HepG2 (cell line): Measurements from ENCODE around the gene ROM1. TPM values are rescaled to one million over a fixed set of nuclear protein-coding genes. Genes with fewer than 3 reads are reported as not detected.

ENCODE experiments used
- BCL6 ChIP-seq: IDR thresholded peaks from 2 replicates; pipeline ENCODE4 v1.6.1; 2016; ENCODE audit warnings: missing genetic modification reagents, missing compliant biosample characterization
- GTF3A ChIP-seq: sonication (generic); formaldehyde crosslinking; conservative IDR thresholded peaks from 2 replicates; pipeline ENCODE4 v1.4.0; 2020; ENCODE audit warnings: mild to moderate bottlenecking, missing genetic modification reagents
- KDM4B ChIP-seq: sonication (generic); formaldehyde crosslinking; IDR thresholded peaks from 2 replicates; pipeline ENCODE4 v1.4.0; 2020; ENCODE audit warnings: missing genetic modification reagents
- KDM5A ChIP-seq: fragments of 200-600 bp; sonication (generic); IDR thresholded peaks from 2 replicates; pipeline ENCODE4 v1.7.0; 2018; ENCODE audit warnings: antibody characterized with exemption, mild to moderate bottlenecking, low read length, borderline replicate concordance
- KLF13 ChIP-seq: sonication (generic); formaldehyde crosslinking; IDR thresholded peaks from 2 replicates; pipeline ENCODE4 v1.4.0; 2020; ENCODE audit warnings: mild to moderate bottlenecking, missing genetic modification reagents
- MAZ ChIP-seq, 2 experiments: sonication (generic) in 1 of 2; formaldehyde crosslinking in 1 of 2; IDR thresholded peaks; 2 replicates each; pipeline versions ENCODE4 v1.5.0 to v1.6.1; 2012 to 2020; ENCODE audit warnings: low read depth in 2 of 2, mild to moderate bottlenecking in 2 of 2, borderline replicate concordance in 1 of 2, improper control_type of control experiment in 1 of 2, low read length in 1 of 2, missing genetic modification reagents in 1 of 2, moderate library complexity in 1 of 2
- MEF2D ChIP-seq: sonication (generic); formaldehyde crosslinking; IDR thresholded peaks from 2 replicates; pipeline ENCODE4 v1.5.1; 2020; ENCODE audit warnings: mild to moderate bottlenecking, missing genetic modification reagents
- RBM39 ChIP-seq: fragments of 200-400 bp; formaldehyde crosslinking; IDR thresholded peaks from one replicate; pipeline ENCODE4 v1.6.1; 2018; ENCODE audit warnings: antibody characterized with exemption, mild to moderate bottlenecking, low read depth, low read length; ENCODE audit not compliant: poor library complexity, severe bottlenecking
- SMARCE1 ChIP-seq: fragments of 450-650 bp; IDR thresholded peaks from 2 replicates; pipeline ENCODE4 v1.6.1; 2017; ENCODE audit warnings: borderline replicate concordance
- U2AF1 ChIP-seq: fragments of 200-400 bp; formaldehyde crosslinking; optimal IDR thresholded peaks from 2 replicates; pipeline ENCODE3; 2017; ENCODE audit warnings: mild to moderate bottlenecking, low read depth, low read length
- ZFP62 ChIP-seq: sonication (generic); formaldehyde crosslinking; IDR thresholded peaks from 2 replicates; pipeline ENCODE4 v1.4.0; 2020; ENCODE audit warnings: missing genetic modification reagents
- ZNF24 ChIP-seq: fragments of 450-650 bp; IDR thresholded peaks from 2 replicates; pipeline ENCODE4 v1.6.1; 2017; ENCODE audit warnings: antibody characterized with exemption, mild to moderate bottlenecking
- ZNF335 ChIP-seq: sonication (generic); formaldehyde crosslinking; IDR thresholded peaks from 2 replicates; pipeline ENCODE4 v1.4.0; 2020; ENCODE audit warnings: missing genetic modification reagents
- ZNF354B ChIP-seq: sonication (generic); formaldehyde crosslinking; IDR thresholded peaks from 2 replicates; pipeline ENCODE4 v1.8.0; 2022; ENCODE audit warnings: mild to moderate bottlenecking, missing genetic modification reagents
- ZNF367 ChIP-seq: sonication (generic); formaldehyde crosslinking; IDR thresholded peaks from 2 replicates; pipeline ENCODE4 v1.4.0; 2020; ENCODE audit warnings: missing genetic modification reagents, borderline replicate concordance
- ZNF782 ChIP-seq: sonication (generic); formaldehyde crosslinking; IDR thresholded peaks from 2 replicates; pipeline ENCODE4 v1.4.0; 2020; ENCODE audit warnings: missing genetic modification reagents, mild to moderate bottlenecking, borderline replicate concordance
- polyA plus RNA-seq, 8 experiments: library from polyadenylated mRNA; depleted of rRNA in 3 of 8; stranded (reverse) in 7 of 8; unstranded in 1 of 8; fragments of >200 nt; fragmentation: Illumina TruSeq in 4 of 8; extraction: Trizol in 4 of 8; gene quantifications; 2 replicates each; pipeline versions ENCODE4 v1.2.1 to v1.2.3, GENCODE V29; 2011 to 2016; ENCODE audit warnings: low read depth in 4 of 8, missing spikeins in 1 of 8, mixed read lengths in 1 of 8; ENCODE audit not compliant: insufficient read depth in 1 of 8
- total RNA-seq, 5 experiments: library from RNA; depleted of rRNA; stranded (reverse); fragments of >200 nt; fragmentation: Illumina TruSeq; extraction: Trizol; gene quantifications; 2 replicates each; pipeline ENCODE4 v1.2.3, GENCODE V29; 2016; ENCODE audit warnings: low read depth in 1 of 5
- TF ChIP-seq, protein P1 (sequence below), 2 experiments: sonication (generic) in 1 of 2; formaldehyde crosslinking in 1 of 2; IDR thresholded peaks; 2 replicates each; pipeline versions ENCODE4 v1.4.0 to v1.6.1; 2018 to 2020; ENCODE audit warnings: missing genetic modification reagents in 2 of 2, borderline replicate concordance in 1 of 2, low read depth in 1 of 2, mild to moderate bottlenecking in 1 of 2, missing biosample characterization in 1 of 2
- TF ChIP-seq, protein P2 (sequence below), 2 experiments: sonication (generic) in 1 of 2; formaldehyde crosslinking in 1 of 2; IDR thresholded peaks; 2 replicates each; pipeline versions ENCODE4 v1.4.0 to v1.6.1; 2016 to 2020; ENCODE audit warnings: borderline replicate concordance in 1 of 2, low read depth in 1 of 2, mild to moderate bottlenecking in 1 of 2, missing genetic modification reagents in 1 of 2
- TF ChIP-seq, protein P3 (sequence below): sonication (generic); formaldehyde crosslinking; conservative IDR thresholded peaks from 2 replicates; pipeline ENCODE4 v1.4.0; 2020; ENCODE audit warnings: missing genetic modification reagents

Gene ROM1
- total and polyA plus RNA-seq, 2 of the 13 experiments (the other 11 are each of a cell fraction or from before 2014, with no cell fraction given): 1.2 to 2.4 TPM

DNA sequence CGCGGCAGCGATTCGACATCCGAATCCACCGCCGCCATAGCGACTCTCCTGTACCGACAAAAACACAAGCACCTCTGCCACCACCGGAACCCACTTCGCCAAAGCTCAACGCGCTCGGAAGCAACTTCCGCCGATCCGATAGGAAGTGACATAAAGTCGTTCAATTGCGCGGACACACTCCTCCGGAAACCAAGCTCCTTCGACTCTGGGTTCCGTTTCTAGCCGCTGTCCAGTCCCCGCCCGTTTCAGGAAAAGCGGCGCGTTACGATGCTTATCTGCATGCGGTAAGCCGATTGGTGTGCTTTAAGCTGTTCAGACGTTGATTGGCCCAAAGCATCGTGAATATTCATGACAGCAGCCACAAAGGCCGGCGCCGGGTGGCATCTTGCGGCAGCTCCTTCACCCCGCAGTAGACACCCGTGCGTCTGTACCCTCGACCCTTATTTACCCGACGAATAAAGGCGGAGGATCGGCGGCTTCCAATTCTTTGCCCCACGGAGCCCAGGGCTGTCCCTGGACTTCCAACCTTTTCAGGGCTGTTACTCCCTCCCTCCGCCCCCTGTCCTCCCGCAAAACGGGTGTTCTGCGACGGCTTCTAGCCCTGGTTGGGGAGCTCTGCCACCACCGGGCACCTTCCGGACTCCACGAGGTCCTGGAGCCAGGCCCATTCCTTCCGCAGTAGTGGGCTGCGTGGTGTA is 21.5 kb upstream of the ROM1 start, which contains the start of gene TUT1 (continued):
- peak; percentile 86; the same call in 1 of the 2 replicates for TF ChIP-seq KDM4B (CRISPR knock-in tag)
- TF ChIP-seq MAZ (IDR thresholded peaks at IDR 0.05; ENCODE audit: borderline replicate concordance, low read depth, low read length): peak; percentile 74; the same call in 1 of the 2 replicates
- TF ChIP-seq MAZ (CRISPR knock-in tag; IDR thresholded peaks at IDR 0.05; ENCODE audit: low read depth): peak; percentile 87
- TF ChIP-seq ZFP62 (CRISPR knock-in tag): no peak
- TF ChIP-seq BCL6 (CRISPR knock-in tag): peak; percentile 55; the same call in 1 of the 2 replicates
- peak; percentile 58; the same call in 1 of the 2 replicates for TF ChIP-seq ZNF24
- peak; percentile 72 for TF ChIP-seq RBM39
- TF ChIP-seq, protein P1, sequence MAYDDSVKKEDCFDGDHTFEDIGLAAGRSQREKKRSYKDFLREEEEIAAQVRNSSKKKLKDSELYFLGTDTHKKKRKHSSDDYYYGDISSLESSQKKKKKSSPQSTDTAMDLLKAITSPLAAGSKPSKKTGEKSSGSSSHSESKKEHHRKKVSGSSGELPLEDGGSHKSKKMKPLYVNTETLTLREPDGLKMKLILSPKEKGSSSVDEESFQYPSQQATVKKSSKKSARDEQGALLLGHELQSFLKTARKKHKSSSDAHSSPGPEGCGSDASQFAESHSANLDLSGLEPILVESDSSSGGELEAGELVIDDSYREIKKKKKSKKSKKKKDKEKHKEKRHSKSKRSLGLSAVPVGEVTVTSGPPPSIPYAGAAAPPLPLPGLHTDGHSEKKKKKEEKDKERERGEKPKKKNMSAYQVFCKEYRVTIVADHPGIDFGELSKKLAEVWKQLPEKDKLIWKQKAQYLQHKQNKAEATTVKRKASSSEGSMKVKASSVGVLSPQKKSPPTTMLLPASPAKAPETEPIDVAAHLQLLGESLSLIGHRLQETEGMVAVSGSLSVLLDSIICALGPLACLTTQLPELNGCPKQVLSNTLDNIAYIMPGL (CRISPR knock-in tag; IDR thresholded peaks at IDR 0.05; ENCODE audit: borderline replicate concordance in 1 of 2, low read depth in 1 of 2): peak; percentile 87 to 92
- TF ChIP-seq KDM5A: peak; percentile 96; the same call in 1 of the 2 replicates
- peak; percentile 72; the same call in 1 of the 2 replicates for TF ChIP-seq ZNF782
- peak; percentile 77 for TF ChIP-seq ZNF335 (CRISPR knock-in tag)
- TF ChIP-seq KLF13: no peak
- TF ChIP-seq U2AF1: peak; percentile 98
- TF ChIP-seq, protein P2, sequence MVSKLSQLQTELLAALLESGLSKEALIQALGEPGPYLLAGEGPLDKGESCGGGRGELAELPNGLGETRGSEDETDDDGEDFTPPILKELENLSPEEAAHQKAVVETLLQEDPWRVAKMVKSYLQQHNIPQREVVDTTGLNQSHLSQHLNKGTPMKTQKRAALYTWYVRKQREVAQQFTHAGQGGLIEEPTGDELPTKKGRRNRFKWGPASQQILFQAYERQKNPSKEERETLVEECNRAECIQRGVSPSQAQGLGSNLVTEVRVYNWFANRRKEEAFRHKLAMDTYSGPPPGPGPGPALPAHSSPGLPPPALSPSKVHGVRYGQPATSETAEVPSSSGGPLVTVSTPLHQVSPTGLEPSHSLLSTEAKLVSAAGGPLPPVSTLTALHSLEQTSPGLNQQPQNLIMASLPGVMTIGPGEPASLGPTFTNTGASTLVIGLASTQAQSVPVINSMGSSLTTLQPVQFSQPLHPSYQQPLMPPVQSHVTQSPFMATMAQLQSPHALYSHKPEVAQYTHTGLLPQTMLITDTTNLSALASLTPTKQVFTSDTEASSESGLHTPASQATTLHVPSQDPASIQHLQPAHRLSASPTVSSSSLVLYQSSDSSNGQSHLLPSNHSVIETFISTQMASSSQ (IDR thresholded peaks at IDR 0.05; ENCODE audit: low read depth): no peak
- TF ChIP-seq, protein P2 (CRISPR knock-in tag; IDR thresholded peaks at IDR 0.05; ENCODE audit: borderline replicate concordance): peak; percentile 86; the same call in 1 of the 2 replicates
- 0 out of 2 replicates have a peak, but pooled peaks have one; percentile 83 for TF ChIP-seq ZNF354B (CRISPR knock-in tag)
- no peak for TF ChIP-seq SMARCE1
- TF ChIP-seq GTF3A (CRISPR knock-in tag): peak; percentile 81; the same call in 1 of the 2 replicates
- TF ChIP-seq, protein P3, sequence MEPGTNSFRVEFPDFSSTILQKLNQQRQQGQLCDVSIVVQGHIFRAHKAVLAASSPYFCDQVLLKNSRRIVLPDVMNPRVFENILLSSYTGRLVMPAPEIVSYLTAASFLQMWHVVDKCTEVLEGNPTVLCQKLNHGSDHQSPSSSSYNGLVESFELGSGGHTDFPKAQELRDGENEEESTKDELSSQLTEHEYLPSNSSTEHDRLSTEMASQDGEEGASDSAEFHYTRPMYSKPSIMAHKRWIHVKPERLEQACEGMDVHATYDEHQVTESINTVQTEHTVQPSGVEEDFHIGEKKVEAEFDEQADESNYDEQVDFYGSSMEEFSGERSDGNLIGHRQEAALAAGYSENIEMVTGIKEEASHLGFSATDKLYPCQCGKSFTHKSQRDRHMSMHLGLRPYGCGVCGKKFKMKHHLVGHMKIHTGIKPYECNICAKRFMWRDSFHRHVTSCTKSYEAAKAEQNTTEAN (CRISPR knock-in tag): 0 out of 2 replicates have a peak, but pooled peaks have one; percentile 16
- TF ChIP-seq MEF2D (CRISPR knock-in tag): peak; percentile 90
- TF ChIP-seq ZNF367 (CRISPR knock-in tag): no peak
